GM21717 (cell line): ENCODE data around the gene SEM1.
"Not testable (repeated sequence)": the region's sequence is repeated elsewhere in the genome, so short reads cannot be mapped to it uniquely, and the experiment has no call there.

Experiments used
- ATAC-seq: cut with Tn5 transposase; IDR thresholded peaks from one replicate; pipeline ENCODE4 v1.9.1; 2021; ENCODE audit warnings: mild to moderate bottlenecking, moderate library complexity; ENCODE audit not compliant: unreplicated experiment

SEM1 gene

DNA sequence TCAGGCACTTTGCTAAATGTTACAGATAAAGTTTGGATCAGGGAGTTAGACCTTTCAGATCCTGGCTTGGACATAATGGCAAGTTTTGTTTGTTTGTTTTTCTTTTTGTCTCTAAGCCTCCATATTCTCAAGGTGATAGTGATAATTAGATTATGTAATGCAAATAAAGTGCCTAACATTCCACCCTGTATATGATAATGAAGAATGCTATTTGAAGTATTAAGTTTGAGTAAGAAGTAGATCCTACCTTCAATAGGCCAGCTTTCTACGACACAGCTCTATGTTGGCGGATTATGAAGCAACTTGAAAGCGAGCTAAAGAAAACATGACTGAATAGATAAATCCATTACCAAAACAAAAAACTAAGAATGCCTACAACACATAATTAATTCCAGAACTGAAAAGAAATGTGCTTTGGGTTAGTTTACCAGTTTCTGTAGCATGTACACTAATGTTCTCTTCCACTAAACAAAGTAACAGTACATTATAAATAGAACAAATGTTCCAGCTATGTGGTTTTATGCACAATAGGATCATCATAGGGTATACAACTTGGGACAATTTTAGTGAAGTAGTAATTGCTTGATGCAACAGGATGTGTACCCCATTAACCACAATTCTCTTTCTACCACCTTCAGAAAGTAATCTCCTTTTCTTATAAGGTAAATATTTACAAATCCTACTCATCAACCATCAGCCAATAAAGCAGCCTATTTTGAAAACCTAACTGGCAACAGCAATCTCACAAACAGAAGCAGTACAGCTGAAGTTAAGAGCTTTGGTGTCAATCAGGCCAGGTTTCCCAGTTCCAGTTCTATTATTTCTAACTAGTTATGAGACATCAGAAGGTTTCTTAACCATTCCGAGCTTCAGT lies 1.5 kb downstream of the SEM1 start:
- no peak for ATAC-seq

DNA sequence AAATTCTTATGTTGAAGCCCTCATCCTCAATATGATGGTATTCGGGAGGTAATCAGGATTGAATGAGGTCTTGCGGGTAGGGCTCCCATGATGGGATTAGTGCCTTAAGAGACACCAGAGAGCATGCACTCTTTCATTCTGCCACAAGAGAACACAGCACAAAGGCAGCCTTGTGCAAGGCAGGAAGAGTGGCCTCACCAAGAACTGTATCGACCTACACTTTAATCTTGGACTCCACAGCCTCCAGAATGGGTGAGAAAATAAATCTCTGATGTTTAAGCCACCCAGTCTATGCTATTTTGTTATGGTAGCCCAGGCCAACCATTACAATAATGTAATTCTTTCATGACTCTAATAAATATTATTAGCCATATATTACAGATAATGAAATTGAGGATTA lies 8.4 kb downstream of the SEM1 start:
- ATAC-seq = no peak

DNA sequence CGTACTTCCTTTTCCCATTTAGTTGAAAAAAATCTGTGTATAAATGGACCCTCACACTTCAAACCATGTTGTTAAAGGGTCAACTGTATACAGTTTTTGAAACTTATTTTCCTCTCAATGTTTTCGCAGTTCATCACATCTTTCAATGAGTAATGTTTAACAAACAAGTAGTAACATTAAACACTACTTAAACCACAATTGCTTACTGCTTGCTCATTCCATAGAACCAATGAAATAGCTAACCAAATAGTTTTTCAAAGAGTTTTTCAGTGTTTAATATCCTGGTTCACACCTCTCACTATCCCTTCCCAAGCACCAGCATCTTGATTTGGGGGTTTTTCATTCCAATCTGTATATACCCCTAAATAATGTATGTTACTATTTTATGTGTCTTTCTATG lies 9.1 kb downstream of the SEM1 start:
- ATAC-seq = no peak

DNA sequence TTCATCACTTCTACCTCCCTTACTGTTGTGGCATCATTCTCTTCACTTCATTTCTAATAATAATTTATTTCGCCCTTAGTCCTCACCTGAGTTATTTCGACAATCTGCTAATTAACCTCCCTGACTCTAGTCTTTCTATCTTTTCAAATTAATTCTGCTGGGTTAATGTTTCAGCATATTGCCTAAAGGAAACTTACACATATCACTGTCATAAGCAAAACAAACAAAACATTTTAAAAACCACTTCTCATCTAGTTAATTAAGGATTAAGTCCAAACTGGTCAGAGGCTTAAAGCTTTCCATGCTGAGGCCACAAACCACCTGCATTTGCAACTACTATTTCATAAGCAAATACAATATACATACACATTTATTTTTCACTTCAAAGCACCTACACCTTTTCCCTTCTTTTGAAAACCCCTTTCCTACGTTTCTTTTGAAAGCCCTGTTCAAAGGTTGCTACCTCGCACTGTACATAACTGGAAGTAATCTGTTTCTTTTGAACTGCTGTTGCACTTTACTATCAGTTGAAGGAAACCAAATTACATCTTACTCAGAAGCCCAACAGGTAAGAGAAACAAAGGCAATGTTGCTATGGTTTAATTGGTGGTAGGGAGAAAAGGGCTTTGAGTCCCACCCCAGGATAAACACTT lies 10.3 kb downstream of the SEM1 start:
- ATAC-seq = no peak

DNA sequence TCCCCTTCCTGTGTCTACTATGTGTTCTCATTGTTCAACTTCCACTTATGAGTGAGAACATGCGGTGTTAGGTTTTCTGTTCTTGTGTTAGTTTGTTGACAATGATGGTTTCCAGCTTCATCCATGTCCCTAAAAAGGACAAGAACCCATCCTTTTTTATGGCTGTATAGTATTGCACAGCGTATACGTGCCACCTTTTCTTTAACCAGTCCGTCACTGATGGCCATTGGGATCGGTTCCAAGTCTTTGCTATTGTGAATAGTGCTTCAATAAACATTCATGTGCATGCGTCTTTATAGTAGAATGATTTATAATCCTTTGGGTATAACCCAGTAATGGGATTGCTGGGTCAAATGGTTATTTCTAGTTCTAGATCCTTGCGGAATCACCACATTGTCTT lies 11.2 kb downstream of the SEM1 start:
- ATAC-seq = not testable (repeated sequence)

DNA sequence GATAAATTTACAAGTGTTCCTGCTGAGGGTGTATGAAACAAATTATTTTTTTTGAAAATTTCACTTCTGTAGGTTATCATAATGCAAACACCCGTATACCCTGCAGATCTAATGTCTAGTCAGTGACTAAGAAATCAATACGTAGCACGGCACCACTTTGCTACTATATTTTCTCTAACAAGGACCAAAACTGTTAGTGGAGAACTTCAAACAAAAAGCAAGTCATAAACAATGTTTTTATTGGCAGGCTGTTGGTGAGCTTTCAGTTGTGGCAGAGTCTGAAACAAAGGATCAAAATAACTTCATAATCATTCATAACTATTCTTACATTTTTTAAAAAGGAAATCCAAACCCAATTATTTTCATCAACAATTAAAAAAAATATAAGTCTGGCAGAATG lies 11.8 kb downstream of the SEM1 start:
- no peak for ATAC-seq

DNA sequence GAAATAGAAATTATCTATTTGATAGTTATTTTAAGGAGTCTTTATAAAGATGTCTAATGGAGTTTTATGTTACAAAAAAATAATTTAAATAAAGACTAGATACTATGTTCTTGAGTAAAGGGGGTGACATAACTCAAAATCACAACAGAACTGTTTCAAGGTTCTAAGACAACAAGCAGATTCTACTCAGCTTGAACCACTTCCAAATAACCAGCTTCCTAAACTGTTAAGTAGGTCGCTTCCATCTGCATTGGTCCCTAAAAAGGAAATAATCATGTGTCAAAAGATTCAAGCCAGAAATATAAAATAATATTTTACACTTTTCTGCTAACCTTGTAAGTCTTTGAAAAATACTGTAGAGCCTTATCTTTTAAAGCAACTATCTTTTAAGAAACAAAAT lies 14.1 kb downstream of the SEM1 start:
- no peak for ATAC-seq

DNA sequence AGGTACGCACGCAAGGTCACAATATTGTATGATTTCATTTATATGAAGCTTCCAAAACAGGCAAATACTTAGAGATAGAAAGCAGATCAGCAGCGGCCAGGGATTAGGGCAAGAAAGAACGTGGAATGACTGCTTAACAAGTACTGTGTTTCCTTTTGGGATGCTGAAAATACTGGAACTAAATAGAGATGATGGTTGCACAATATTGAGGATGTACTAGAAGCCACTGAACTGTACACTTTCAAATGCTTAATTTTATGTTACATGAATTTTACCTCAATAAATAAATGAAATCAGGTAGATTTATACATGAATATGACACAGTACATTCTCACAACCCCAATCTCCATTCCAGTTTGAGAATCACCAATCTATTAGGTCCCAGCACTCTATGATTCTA lies 15.6 kb downstream of the SEM1 start:
- ATAC-seq = no peak

DNA sequence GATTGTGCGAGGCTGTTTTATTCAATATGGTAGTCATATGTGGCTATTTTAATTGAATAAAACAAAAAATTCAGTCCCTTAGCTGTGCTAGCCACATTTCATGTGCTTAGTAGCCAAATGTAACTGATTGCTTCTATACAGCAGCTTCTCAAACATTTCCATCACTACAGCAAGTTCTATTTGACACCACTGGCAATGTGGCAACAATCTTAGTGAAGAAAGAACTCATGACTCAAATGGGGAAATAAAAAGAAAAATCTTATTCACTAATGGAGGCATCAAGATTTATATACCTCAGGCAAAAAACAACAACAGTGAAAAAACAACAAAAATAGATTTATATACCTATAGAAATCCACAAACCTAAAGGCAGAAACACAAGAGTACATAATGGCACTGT lies 17.9 kb downstream of the SEM1 start:
- no peak for ATAC-seq

DNA sequence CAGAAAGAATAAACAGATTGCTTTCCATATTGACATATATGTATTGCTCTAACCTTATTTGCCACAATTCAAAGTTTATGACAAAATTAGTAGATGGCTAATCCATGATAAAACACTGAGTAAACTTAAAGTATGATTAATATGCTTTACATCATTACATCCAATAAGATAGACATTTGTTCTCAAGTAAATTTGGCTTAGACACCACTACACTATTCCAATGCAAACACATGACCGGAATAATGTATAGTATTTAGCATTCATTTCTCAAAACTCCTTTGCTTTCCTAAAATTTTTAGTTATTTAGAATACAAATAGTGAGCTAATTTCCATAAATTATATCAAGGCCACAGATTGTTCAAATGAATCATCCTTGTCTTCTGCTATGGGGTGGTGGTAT lies 20.2 kb downstream of the SEM1 start:
- no peak for ATAC-seq

DNA sequence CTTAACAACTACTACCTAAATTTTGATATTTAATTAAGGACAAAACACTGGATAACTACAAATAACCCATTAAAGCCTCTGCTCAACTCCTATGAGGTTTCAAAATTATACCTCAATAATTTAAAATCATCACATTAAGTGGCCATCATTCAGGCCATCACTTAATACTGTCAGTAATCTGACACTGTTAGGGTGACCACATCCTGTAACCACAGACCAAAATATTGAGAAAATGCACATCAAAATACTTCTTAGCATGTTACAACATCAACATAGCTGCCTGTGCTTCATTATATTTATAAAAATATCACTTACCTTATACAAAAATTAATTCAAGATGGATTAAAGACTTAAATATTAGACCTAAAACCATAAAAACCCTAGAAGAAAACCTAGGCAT lies 23.3 kb downstream of the SEM1 start:
- no peak for ATAC-seq

DNA sequence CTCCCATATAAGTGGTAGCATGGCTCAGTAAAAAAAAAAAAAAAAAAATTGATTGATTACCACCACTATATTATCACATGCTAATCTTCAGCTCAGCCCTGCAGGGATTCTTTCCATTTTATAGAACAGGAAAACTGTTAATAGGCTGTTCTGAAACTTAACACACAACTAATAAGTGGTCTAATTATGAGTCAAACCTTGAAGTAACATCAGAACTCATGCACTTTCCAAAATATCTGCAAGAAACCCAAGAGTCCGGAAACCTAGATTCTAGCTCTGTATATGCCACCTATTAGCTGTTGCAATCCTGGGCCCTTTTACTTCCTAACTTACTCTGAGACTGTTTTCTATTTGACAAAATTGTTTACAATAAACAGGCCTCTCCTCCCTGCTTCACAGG lies 23.9 kb downstream of the SEM1 start:
- peak; percentile 89 for ATAC-seq

DNA sequence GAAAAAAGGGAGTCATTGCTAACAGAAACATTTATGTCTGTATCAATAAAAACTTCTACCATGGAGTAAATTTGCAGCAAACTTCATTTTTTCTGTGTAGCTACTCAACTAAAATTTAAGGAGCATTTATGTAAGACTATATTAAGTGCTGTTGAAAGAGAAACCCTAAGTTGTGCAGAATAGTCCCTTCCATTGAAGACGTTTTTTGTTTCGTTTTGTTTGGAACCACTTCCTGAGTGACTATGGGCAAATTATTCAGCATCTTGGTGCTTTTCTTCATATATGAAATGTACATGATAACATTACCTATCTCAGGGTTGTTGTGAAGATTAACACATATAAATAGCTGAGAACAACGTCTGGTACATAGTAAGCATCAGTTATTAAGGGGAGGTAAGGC lies 24.3 kb downstream of the SEM1 start:
- peak; percentile 89 for ATAC-seq

DNA sequence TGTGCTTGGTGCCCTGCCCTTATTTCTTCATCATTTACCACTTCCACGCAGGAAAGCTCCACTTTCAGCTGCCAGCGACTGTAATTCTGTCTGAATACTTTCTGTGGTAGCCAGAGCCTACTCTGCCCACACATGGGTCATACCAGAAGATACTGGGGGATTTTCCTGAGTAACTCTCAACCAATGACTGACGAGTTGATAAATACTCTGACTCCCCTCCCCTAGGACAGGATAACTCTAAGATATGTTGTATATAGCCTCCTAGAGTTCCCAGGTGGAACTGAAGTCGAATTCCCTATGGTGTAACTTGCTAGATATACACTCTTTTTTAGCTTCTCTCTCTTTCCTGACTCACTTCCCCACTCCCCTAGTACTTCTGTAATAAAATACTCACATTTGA lies 29.8 kb downstream of the SEM1 start:
- ATAC-seq = no peak

DNA sequence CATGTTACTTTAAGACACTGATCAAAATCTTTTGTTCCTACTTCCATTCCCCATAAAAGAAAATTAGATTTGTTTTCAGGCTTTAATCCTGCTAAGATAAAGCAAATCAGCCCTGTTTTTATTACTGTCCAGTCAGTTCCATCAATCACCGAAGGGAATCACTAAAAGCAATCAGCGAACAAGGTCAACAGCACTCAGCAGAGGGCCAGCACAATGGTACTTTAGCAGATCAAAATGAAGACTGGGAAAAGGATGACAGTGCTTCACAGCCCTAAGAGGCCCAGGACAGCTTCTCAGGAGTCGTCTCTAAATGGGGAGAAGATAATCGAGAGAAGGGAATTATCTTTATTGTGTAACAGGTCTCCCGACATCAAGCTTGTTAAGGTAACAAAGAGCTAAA lies 32.7 kb downstream of the SEM1 start:
- no peak for ATAC-seq

DNA sequence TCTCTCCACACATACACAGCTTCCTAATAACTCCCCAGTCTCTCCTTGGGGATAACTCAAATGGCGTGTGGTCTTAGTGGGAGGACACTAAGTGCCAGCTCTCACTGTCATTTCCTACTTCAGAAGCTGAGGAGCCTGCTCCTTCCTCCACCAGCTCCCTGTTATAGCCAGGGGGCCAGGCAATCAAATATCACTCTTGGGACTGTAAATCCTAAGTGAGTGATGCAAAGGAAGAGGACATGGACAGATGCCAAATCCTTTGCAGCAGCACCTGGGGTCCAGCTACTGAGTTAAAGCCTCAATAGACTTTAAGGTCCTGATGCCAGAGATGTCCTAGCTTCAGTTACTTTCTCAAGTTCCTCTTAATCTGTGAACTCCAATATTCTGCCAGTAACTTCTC lies 34.1 kb downstream of the SEM1 start:
- no peak for ATAC-seq

DNA sequence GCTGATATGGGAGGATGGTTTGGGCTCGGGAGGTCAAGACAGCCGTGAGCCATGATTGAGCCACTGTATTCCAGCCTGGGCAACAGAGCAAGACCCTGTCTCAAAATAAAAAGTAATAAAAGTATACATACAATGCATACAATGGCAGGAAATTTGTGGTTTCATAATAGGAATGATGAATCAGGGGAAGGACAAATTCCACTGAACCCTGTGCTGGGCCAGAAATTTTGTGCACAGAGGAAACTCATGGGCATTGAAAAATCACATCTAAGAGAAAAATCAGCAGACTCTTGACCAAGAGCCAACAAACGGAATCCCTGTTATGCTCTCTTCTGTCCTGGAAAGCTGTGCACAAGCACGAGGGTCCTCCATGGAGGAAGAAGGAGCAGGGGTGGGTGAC lies 35.1 kb downstream of the SEM1 start:
- no peak for ATAC-seq

DNA sequence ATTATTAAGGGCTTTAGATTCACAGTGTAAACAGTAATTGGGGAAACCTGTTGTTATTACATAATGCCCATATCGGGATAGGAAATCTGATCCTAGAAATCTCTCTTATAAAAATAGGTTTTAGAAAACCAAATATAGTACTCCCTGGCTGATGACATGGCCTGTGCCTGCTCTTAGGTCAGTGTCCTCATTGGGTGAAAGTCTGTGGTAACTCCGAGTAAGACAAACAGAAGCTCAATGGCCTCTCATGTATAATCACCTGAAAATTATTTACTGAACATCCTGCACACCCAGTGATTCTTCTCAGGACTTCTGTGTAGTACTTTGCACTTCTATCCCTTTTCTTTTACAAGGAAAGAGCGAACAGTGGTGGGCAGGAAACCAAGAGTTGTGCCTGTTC lies 37.8 kb downstream of the SEM1 start:
- ATAC-seq = no peak

DNA sequence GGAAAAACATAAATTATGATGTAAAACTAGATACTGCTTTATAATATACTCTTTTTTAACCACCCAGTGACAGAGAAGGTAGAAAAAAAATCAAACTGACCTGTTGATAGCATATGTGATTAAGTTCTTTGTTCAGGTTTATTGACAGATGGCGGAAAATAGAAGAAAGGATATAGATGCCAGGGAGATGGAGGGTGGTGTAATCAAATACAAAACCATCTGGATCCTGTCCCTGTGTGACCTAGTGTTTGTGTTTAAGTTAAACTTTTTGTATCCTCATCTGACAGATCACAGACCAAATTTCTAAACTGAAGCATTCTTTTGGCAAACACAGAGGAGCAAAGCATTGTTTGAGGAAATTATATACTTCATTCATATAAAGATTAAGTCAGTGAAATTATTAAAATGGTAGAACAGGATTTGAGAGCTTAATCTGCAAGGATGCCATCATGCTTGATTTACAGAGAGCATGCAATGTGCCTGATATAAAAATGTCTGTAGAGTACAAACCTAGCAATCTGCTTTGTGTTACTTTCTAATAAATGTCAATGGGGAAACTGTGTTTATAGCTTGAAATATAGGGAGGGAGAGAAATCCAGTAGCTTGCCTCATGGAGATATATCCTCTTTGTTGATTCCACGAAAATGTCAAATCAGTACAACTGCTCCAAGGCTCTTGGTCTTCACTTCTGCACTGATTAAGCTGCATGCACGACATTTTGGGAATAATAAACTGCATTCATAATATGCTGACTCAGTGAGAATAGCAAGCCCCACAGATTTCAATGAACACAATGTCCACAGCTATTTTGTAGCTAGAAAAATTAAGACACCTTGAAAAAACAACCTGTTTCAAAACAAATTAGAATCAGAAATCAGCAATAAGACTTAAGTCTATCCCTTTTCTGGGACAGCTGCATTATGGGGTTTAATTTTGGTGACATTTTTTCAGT lies 39.0 kb downstream of the SEM1 start:
- no peak for ATAC-seq

DNA sequence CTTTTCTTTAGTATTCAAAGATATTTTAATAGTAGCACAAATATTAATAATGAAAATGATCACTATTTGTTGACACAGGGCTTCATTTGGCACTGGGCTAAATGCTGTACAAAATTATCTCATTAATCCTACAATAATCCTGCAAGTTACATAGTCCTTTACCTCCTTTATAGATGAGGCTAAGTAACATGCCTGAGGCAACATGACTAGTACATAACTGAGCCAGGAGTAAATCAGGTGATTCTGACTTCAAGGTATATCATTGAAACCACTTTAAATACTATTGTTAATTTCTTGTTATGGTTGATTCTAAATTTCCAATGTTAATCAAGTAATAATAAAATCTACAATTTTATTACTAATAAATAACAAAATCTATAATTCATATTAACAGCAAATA lies 39.8 kb downstream of the SEM1 start:
- ATAC-seq = no peak

DNA sequence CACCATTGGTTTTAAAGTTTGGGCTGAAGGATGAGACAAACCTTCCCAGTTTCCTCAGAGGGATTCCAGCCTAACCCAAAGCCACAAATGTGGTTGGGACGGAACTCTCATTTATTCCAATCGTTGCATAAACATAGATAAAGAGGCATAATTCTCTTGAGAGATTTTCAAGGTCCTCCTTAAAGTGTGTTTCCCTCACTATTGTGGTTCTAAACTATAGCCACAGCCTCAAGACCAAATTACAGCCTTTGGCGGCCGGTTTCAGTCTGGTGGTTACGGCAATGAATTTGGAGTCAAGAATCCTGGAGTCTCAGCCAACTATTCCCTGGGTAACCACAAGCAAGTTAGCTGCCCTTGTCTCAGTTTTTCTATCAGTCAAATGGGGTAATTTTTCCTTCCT lies 42.6 kb downstream of the SEM1 start:
- ATAC-seq = no peak

DNA sequence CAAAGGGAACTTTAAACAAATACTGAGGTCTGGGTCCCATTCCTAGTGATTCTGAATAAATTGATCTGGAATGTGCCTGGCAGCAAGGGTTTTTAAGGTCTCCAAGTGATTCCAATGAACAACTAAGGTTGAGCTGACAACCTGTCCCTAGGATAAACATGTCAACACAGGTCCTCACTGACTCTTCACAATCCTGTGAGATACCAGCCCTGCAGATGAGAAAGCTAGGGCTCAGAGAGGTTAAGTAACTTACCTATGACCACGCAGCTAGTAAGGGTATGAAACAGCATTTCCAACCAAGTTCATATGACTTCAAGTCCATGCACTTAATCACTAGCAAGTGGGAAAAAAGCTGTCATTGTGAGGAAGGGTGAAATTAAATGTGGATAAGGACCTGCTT lies 44.0 kb downstream of the SEM1 start:
- no peak for ATAC-seq
